Raji (cell line): ENCODE data around the gene SLC13A5.

Experiments
- POLR2A ChIP-seq: IDR thresholded peaks from 2 replicates; pipeline ENCODE4 v1.6.1; 2011; ENCODE audit warnings: low read depth, low read length, control low read depth; ENCODE audit not compliant: insufficient read depth

Gene SLC13A5

DNA sequence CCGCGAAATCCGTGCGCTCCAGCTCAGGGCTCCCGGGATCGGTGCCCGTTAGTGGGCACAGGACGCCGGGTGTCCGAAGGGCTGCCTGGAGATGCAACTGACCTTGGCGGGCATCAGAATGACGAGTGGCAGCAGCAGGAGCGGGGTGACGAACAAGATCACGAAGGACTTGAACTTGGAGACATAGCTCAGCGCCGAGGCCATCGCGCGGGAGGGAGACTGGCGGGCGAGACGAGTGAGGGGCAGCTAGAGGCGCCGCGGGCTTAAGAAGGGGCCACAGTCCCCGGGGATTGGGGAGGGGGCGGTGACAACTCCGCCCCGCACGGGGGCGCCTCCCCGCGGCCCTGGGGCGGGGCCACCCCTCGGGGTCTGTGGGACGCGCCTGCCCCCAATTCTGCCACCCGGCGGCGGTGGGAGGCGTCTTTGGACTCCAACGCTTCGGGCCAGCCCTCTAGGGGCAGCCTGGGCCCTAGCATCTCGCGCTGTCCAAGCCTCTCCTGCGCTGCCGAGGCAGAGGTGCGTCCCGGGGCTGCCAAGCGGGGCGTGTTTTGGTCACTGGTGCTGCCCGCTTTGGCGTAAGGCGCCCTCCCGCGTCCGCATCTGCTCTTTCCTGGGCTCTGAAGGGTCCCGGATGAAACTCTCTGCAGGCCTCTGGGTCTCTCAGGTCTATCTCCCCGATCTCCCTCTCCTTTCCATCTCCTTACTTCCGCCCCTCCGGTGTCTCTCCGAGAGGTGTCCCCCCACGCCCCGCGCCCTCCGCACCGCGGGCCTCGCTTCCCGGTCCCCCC lies at the start of gene SLC13A5:
Gene SLC13A5 (minus strand): TSS at position 240 of the 788 bp plus-strand sequence. CDS start 36 bp downstream, at position 204.
- TF ChIP-seq POLR2A = no peak

DNA sequence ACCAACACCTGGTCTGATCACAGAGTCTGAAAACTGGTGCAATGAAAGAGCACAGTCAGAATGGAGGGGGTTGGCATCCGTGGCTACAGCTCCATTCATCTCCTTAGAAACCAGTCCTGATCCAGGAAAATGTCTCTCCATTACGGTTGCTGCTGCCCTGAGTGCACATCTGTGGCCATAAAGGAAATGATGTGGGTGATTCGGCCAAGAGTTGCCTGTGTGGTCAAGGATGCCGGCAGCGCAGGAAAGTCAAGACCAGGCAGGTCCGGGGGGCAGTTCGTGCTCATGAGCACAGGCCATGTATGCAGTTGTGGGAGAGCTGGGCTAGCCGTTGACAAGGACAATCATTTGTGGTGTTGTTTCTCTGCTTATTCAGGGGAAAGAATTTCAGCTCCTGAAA lies 48.6 kb upstream of the SLC13A5 start:
- TF ChIP-seq POLR2A = no peak

DNA sequence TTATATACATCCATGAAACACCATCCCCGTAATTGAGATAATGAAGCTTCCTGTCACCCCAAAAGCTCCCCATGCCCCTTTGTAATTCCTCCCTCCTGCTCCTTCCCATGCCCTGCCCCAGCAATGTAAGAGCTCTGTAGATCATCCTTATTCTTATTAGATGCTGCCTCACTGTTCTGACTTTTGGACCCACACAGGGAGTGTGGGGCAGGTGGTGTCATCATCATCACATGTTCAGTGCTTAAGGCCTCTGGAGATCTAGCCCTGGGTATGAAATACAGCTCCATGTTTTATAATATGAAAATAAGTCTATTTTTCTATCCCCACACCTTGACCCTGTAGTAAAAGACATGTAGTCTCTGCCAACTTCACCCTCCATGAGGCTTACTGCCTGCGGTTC lies 44.6 kb upstream of the SLC13A5 start:
- TF ChIP-seq POLR2A = no peak

DNA sequence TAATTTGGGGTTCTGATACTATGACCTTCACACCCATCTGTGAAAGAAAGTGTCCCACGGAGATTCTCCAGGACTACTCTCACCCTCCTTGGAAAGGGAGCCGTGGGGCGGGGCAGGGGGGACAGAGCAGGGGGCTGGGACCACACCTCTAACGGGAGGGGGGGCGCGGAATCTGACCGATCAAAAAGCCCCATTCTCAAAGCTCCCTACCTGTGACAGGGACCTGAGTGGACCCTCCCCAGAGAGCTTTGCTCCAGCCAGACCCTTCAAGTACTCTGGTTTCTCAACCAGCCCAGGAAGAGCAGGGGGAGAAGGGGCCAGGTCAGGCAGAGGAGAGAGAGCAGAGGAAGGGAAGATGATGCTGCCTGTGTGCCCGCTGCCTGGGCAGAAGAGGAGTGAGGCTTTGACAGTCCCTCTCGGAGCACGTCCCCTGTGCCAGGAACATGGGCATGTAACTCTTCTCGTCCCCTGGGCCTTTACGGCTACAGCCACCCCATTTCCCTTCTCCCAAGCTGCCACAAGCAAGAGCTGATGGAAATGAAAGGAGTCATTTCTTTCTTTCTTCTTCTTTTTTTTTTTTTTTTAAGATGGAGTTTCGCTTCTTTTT lies 43.4 kb upstream of the SLC13A5 start:
- TF ChIP-seq POLR2A = no peak

DNA sequence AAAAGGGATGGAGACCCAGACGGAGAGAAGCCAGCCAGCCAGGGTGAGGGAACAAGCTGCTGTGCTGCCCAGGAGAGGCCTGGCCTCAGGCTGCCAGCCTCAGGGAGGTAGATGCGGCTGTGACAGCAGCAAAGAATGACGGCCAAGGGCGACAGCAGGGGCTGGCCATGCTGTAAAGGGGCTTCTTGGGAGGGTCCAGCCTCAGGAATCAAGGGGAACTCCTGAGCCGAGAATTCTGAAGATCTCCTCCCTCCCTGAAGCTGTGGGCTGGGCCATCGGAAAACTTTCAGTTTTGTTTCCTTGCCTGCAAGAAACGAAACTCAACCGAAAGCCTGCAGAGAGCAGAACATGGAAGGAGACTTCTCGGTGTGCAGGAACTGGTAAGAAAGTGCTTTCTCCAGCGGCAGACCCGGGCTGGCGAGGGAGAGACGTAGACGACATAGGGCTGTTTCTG lies 42.6 kb upstream of the SLC13A5 start, which contains the start of gene XAF1:
Gene XAF1 (plus strand): TSS at position 316 of the 454 bp plus-strand sequence. CDS start 33 bp downstream, at position 349.
- no peak for TF ChIP-seq POLR2A

DNA sequence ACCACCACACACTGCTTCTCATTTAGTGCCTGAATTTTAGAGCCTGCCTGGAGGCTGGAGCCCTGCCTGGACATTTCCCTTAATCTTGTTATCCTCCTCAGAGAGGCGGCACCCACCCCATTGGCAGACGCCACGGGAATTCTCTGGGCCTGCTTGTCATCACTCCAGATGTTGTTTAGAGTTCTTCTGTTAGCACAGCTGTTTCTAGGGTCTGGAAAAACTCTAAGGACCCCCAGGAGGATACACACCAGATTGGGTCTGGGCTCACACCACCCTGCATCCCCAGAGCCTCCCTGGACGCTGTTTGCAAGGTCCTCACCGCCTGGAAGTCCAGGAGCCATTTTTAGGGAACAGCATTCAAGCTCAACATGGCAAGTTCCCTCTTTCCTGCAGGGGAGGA lies 42.1 kb upstream of the SLC13A5 start:
- TF ChIP-seq POLR2A = no peak

DNA sequence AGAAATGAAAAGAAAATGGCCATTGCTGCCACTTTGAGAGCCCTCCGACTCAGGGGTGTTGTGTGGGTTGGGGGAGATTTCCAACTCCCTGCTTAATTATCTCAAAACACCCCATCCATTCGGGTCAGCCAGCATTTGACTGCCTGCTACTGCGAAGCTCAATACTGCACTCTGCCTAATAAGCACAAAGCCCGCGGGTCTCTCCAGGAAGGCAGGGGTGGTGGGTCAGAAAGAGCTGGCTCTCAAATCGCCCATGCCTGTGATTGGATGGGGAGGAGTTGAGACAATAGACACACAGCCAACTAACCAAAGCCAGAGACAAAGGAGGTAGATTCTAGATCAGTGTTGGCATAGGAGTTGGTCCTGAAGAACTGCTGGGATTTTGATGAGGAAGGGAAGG lies 40.4 kb upstream of the SLC13A5 start:
- no peak for TF ChIP-seq POLR2A

DNA sequence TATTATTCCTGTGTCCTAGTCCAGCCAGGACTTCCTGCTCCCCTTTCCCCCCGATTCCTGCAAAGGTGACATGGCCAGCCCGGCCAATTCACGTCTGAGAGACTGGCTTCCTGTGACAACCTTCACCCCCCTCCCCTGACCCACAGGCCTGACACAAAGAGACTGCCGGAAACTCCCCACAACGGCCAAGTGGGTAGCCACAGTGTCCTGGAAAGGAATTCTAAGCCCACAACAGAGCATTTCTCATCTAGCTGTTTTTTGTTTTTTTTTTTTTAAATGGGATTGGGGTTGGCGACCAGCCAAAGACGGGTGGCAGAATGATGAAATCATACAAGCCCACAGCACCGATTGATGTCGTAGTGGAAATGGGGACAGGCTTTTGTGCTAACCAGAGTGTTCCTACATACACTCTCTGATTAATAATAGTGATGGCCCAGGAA lies 39.9 kb upstream of the SLC13A5 start:
- no peak for TF ChIP-seq POLR2A

DNA sequence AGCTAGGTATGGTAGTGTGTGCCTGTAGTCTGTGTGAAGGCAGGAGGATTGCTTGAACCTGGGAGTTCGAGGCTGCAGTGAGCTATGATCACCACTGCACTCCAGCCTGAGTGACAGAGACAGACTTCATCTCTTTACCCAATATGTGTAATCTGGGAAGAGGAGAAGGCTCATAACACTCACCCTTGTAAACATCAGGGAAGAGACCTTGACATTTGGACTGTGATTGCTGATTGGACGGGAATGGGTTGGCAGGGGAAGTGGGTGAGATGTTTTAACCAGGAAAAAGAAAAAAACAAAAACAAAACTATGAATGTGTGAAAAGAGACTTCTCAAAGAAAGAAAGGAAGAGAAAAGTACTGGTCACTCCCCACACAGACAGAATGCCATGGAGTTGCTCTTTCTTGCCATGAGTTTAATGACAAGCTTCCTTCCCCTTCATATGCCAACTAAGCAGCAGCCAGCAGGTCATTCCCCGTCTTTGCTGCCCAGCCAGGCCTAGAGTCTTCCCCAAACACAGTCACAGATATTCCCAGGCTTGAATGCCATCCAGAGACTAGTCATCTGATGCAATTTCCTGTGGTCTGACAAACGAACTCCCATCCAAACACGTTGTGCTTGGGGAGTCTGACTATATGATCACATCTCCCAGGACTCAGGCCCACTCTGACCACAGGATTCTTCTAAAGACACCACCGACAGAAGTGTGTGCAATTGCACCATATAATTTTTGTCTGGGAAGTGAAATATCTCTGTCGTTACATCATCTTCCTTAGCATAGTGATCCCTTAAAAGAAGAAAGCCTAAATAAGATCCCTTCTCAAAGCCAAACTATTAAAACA lies 39.1 kb upstream of the SLC13A5 start:
- no peak for TF ChIP-seq POLR2A

DNA sequence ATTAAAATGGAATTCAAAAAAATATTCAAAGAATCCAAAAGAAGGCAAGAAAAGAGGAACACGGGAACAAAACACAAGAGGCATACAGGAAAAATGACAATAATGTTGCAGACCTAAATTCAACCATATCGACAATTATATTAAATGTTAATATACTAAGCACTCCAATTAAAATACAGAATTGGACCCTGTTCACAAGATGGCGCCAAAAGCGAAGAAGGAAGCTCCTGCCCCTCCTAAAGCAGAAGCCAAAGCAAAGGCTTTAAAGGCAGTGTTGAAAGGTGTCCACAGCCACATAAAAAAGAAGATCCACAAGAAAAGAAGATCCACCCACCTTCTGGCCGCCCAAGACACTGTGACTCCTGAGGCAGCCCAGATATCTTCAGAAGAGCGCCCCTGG lies 36.4 kb upstream of the SLC13A5 start:
- no peak for TF ChIP-seq POLR2A

DNA sequence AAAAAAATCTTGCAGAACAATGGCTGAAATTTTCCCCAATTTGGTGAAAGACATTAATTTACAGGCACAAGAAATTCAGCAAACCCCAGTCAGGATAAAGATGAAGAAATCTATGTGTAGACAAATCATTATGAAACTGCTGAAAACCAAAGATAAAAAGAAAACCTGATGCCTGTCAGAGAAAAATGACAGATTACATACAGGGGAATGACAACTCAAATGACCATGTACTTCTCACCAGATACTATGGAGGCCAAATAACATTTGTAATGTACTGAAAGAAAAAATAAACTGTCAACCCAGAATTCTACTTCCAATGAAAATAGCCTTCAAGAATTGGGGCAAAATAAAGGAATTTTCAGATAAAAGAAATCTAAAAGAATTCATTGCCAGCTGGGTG lies 35.4 kb upstream of the SLC13A5 start:
- no peak for TF ChIP-seq POLR2A

DNA sequence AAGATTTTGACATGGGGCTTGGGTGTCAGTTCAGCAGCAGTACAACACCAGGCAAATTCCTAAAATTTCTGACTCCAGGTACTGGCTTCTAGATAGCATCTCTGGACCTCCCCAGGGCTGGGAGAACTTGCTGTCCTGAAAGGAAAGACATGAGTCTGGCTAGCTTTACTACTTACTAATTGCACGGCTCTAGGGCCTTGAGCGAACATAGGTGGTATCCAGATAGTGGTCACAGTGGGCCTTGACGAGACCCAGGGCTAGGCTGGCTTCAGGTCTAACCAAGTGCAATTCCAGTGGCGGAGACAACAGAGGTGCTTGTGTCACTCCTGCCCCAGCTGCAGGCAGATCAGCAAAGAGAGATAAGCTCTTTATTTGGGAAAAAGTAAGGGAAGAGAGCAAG lies 16.4 kb upstream of the SLC13A5 start:
- TF ChIP-seq POLR2A = no peak

DNA sequence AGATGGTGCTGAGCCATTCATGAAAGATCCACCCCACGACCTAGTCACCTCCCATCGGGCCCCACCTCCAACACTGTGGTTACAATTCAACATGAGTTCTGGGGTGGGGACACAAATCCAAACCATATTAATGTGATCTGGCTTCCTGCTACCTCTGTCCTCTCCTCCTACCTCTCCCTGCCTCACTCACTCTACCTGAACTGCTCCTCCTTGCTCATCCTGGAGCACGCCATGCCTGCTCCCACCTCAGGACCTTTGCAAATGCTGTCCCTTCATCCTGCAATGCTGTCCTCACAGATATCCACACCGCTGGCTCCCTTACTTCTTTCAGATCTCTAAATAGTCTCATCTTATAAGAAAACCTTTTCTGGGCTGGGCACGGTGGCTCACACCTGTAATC lies 10.8 kb upstream of the SLC13A5 start:
- TF ChIP-seq POLR2A = no peak

DNA sequence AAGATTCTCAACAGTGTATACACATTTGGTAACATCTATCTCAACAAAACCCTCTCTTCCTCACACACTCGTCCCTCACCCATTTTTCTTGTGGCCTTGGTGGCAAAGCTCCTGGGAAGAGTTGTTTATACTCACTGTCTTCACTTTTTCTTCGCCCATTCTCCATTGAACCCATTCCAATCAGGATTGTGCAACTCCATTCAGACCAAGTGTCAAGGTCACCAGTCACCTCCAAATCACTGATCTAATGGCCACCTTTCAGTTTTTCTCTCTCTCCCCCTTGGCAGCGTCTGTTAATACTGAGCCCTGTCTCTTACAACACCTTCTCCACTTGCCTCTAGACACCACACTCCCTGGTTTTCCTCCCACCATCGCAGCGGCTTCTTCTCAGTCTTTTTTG lies 8.6 kb upstream of the SLC13A5 start:
- no peak for TF ChIP-seq POLR2A

DNA sequence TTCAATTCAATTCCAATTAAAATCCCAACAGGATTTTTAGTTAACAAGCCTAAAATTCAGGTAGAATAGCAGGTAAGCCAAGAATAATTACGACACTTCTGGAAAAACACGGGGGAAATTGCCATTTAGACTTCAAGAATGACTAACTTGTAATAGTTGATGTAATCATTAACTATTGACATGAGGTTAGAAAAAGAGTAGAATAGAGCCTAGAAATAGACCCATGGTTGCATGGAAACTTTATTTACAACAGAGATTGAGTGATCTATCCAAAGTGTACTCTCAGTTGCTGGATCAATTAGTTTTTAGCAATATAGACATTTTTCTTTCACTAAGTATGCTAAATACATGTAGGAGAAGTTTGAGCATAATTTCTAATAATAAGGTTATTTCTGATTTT lies 3.6 kb upstream of the SLC13A5 start:
- TF ChIP-seq POLR2A = no peak

DNA sequence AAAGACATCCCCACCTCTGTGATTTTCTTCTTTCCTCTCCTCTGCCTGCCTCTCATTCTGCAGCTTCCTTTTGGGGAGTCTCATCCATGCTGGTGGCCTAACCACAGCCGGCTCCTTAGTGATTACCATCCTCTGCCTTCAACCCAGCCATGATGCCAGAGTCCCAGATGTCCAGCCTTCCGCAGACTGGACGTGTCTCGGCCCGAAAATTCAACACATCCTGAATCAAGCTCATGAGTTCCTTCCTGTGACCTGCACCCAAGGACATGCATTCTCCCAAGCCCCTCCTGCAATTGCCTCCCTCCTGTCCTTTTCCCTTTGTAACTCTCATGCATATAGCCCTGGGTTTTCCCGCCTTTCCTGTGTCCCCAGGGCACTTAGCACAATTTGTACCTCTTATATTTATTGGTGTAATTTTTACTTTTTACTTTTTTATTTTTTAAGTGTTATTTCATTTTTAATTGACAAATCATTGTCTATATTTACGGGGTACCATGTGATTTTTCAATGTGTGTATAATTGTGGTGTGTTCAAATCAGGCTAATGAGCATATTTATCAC lies 1.2 kb upstream of the SLC13A5 start:
- TF ChIP-seq POLR2A = no peak

DNA sequence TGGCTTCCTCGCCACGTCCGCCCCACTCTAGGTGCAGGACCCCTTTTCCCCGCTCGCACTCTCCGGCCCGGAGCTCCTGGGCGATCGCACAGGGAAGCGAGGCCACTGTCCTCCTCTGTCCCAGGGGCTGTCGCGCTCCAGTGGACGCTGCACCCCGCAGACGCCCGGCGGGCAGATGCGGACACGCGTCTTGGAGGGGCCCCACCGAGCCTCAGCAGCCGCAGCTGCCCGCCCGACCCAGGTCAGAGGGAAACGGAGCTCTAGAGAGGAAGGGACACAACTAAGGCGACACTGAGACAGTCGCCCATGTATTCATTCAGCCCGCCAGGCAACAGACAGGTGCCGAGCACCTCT lies 726 bp upstream of the SLC13A5 start:
- TF ChIP-seq POLR2A = no peak
